Neural cell (in vitro differentiated cells): ENCODE measurements around the gene FUT1.

Experiments used
- EZH2 ChIP-seq: fragments of 200-600, 300-800 bp; shearing (Covaris generic), sonication (generic); IDR thresholded peaks from 2 replicates; pipeline ENCODE4 v1.6.1; 2014; ENCODE audit warnings: antibody characterized with exemption, low read length, borderline replicate concordance, mild to moderate bottlenecking; ENCODE audit not compliant: insufficient read depth, poor library complexity, severe bottlenecking
- MXI1 ChIP-seq: fragments of 450-650 bp; conservative IDR thresholded peaks from 2 replicates; pipeline ENCODE4 v1.6.1; 2014; ENCODE audit warnings: antibody characterized with exemption, mild to moderate bottlenecking; ENCODE audit not compliant: poor library complexity, severe bottlenecking
- POLR2AphosphoS5 ChIP-seq: IDR thresholded peaks from 2 replicates; pipeline ENCODE4 v1.6.1; 2012
- SMC3 ChIP-seq: fragments of 450-650 bp; conservative IDR thresholded peaks from 2 replicates; pipeline ENCODE4 v1.6.1; 2014; ENCODE audit warnings: antibody characterized with exemption, mild to moderate bottlenecking, moderate library complexity; ENCODE audit not compliant: poor library complexity
- TF ChIP-seq, protein P1 (sequence below): fragments of 450-650 bp; IDR thresholded peaks from 2 replicates; pipeline ENCODE4 v1.5.1; 2014; ENCODE audit warnings: antibody characterized with exemption, mild to moderate bottlenecking, moderate library complexity; ENCODE audit not compliant: poor library complexity, severe bottlenecking

- TF ChIP-seq, protein P1, sequence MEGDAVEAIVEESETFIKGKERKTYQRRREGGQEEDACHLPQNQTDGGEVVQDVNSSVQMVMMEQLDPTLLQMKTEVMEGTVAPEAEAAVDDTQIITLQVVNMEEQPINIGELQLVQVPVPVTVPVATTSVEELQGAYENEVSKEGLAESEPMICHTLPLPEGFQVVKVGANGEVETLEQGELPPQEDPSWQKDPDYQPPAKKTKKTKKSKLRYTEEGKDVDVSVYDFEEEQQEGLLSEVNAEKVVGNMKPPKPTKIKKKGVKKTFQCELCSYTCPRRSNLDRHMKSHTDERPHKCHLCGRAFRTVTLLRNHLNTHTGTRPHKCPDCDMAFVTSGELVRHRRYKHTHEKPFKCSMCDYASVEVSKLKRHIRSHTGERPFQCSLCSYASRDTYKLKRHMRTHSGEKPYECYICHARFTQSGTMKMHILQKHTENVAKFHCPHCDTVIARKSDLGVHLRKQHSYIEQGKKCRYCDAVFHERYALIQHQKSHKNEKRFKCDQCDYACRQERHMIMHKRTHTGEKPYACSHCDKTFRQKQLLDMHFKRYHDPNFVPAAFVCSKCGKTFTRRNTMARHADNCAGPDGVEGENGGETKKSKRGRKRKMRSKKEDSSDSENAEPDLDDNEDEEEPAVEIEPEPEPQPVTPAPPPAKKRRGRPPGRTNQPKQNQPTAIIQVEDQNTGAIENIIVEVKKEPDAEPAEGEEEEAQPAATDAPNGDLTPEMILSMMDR = no peak
- TF ChIP-seq EZH2 = no peak
- no peak for TF ChIP-seq POLR2AphosphoS5
- no peak for TF ChIP-seq SMC3
- no peak for TF ChIP-seq MXI1
Measured at GRCh38 chr19:48745208-48745995, 7.0 kb downstream of the FUT1 start.
